IMR-90 (cell line): Measurements from ENCODE around the gene IFT74. TPM values are rescaled to one million over a fixed set of nuclear protein-coding genes. Genes with fewer than 3 reads are reported as not detected.

ENCODE experiments used
- ATAC-seq: fragments of 200-7000 bp; cut with Tn5 transposase; 2 replicates; pipeline ENCODE4 v1.9.1; 2020; ENCODE audit warnings: low read depth, mild to moderate bottlenecking, moderate library complexity
- BruUV-seq: library from RNA; stranded (reverse); fragments of 400-500 nt; replicated peaks from 2 replicates; lab custom pipeline; 2021; lab: Mats Ljungman, UMichigan
- CTCF ChIA-PET: fragments of 300-600 bp; formaldehyde crosslinking; extraction: SDS; loops from one replicate; lab custom pipeline; 2021; ENCODE audit warnings: antibody characterized with exemption; lab: Yijun Ruan, JAX
- POLR2A ChIA-PET: fragments of 300-600 bp; sonication (Branson Sonifier 250); formaldehyde crosslinking; loops from one replicate; lab custom pipeline; 2022; ENCODE audit warnings: antibody characterized with exemption; ENCODE audit not compliant: unreplicated experiment; lab: Charles Lee
- DNase-seq: peaks from one replicate; pipeline ENCODE4 v3.0.0; 2013
- H2AFZ ChIP-seq: replicated peaks from 2 replicates; pipeline ENCODE3; 2013; ENCODE audit warnings: low read length, mild to moderate bottlenecking; ENCODE audit not compliant: poor library complexity
- H2AK5ac ChIP-seq: 2 replicates; pipeline ENCODE4 v1.6.1; 2013; ENCODE audit warnings: low read depth, low read length, inconsistent platforms
- H2AK9ac ChIP-seq: replicated peaks from 2 replicates; pipeline ENCODE3; 2013; ENCODE audit warnings: mild to moderate bottlenecking, low read depth, low read length, moderate library complexity; ENCODE audit not compliant: poor library complexity
- H2BK120ac ChIP-seq: 2 replicates; pipeline ENCODE4 v1.6.1; 2013; ENCODE audit warnings: low read depth, low read length, inconsistent platforms
- H2BK15ac ChIP-seq: 3 replicates; pipeline ENCODE4 v1.6.1; 2013; ENCODE audit warnings: low read depth, low read length, inconsistent platforms
- H2BK20ac ChIP-seq: 2 replicates; pipeline ENCODE4 v1.6.1; 2013; ENCODE audit warnings: low read depth, mild to moderate bottlenecking, inconsistent platforms, low read length, moderate library complexity
- H2BK5ac ChIP-seq: 2 replicates; pipeline ENCODE4 v1.6.1; 2013; ENCODE audit warnings: mild to moderate bottlenecking, low read depth, low read length, inconsistent platforms; ENCODE audit not compliant: poor library complexity, severe bottlenecking
- H3K14ac ChIP-seq: replicated peaks from 2 replicates; pipeline ENCODE4 v1.6.1; 2013; ENCODE audit warnings: low read depth, low read length, inconsistent platforms
- H3K18ac ChIP-seq: 2 replicates; pipeline ENCODE4 v1.6.1; 2013; ENCODE audit warnings: low read depth, low read length, control low read depth
- H3K23ac ChIP-seq: 2 replicates; pipeline ENCODE4 v1.6.1; 2013; ENCODE audit warnings: low read depth, low read length, inconsistent platforms
- H3K27ac ChIP-seq: 2 replicates; pipeline ENCODE4 v1.5.1; 2013; ENCODE audit warnings: mild to moderate bottlenecking, control low read depth, low read length; ENCODE audit not compliant: insufficient read depth
- H3K27me3 ChIP-seq: 2 replicates; pipeline ENCODE4 v1.6.1; 2013; ENCODE audit warnings: low read length; ENCODE audit not compliant: control insufficient read depth, insufficient read depth
- H3K36me3 ChIP-seq: 2 replicates; pipeline ENCODE4 v1.6.1; 2013; ENCODE audit warnings: low read length, mixed read lengths; ENCODE audit not compliant: control insufficient read depth, insufficient read depth
- H3K4ac ChIP-seq: 2 replicates; pipeline ENCODE4 v1.6.1; 2013; ENCODE audit warnings: low read depth, low read length, inconsistent platforms
- H3K4me1 ChIP-seq: 2 replicates; pipeline ENCODE4 v1.6.1; 2013; ENCODE audit warnings: low read length, mixed read lengths; ENCODE audit not compliant: control insufficient read depth, insufficient read depth
- H3K4me2 ChIP-seq: 2 replicates; pipeline ENCODE4 v1.6.1; 2013; ENCODE audit warnings: low read depth, mild to moderate bottlenecking, control low read depth, low read length, moderate library complexity
- H3K4me3 ChIP-seq: 2 replicates; pipeline ENCODE4 v1.5.1; 2013; ENCODE audit warnings: low read depth, mild to moderate bottlenecking, control low read depth, low read length, moderate library complexity; ENCODE audit not compliant: insufficient read depth
- H3K56ac ChIP-seq: 2 replicates; pipeline ENCODE4 v1.6.1; 2013; ENCODE audit warnings: low read length, inconsistent platforms; ENCODE audit not compliant: insufficient read depth; ENCODE audit errors: extremely low read depth
- H3K79me1 ChIP-seq, 2 experiments: 2 replicates each; pipeline ENCODE4 v1.6.1; 2013; ENCODE audit warnings: low read length in 2 of 2, inconsistent platforms in 1 of 2, low read depth in 1 of 2
- H3K9ac ChIP-seq: 2 replicates; pipeline ENCODE4 v1.6.1; 2013; ENCODE audit warnings: low read depth, low read length, control low read depth
- H3K9me1 ChIP-seq: 2 replicates; pipeline ENCODE4 v1.6.1; 2013; ENCODE audit warnings: low read length, inconsistent platforms; ENCODE audit not compliant: insufficient read depth
- H3K9me3 ChIP-seq: 2 replicates; pipeline ENCODE4 v1.6.1; 2013; ENCODE audit warnings: low read length; ENCODE audit not compliant: control insufficient read depth, insufficient read depth
- H4K20me1 ChIP-seq: 2 replicates; pipeline ENCODE4 v1.6.1; 2013; ENCODE audit warnings: low read length, inconsistent platforms; ENCODE audit not compliant: insufficient read depth
- H4K5ac ChIP-seq: 2 replicates; pipeline ENCODE4 v1.6.1; 2013; ENCODE audit warnings: mild to moderate bottlenecking, low read depth, low read length, control low read depth
- H4K8ac ChIP-seq, 2 experiments: 2 replicates each; pipeline ENCODE4 v1.6.1; 2013; ENCODE audit warnings: low read depth in 2 of 2, low read length in 2 of 2, control low read depth in 1 of 2, inconsistent platforms in 1 of 2
- H4K91ac ChIP-seq: 2 replicates; pipeline ENCODE4 v1.6.1; 2013; ENCODE audit warnings: low read depth, low read length, inconsistent platforms; ENCODE audit not compliant: insufficient read depth
- FOS ChIP-seq: fragments of 150-350 bp; IDR thresholded peaks from 2 replicates; pipeline ENCODE4 v1.6.1; 2016; ENCODE audit warnings: low read depth, low read length
- MAFK ChIP-seq: IDR thresholded peaks from 2 replicates; pipeline ENCODE4 v1.6.1; 2012; ENCODE audit warnings: low read depth, low read length, improper control_type of control experiment
- POLR2A ChIP-seq: IDR thresholded peaks from 2 replicates; pipeline ENCODE4 v1.6.1; 2012; ENCODE audit warnings: mild to moderate bottlenecking, low read depth, low read length
- WGBS, 2 experiments: methylation state at CpG; one replicate each; pipeline versions ENCODE4 v1.1.5 to v1.1.7; 2013; ENCODE audit warnings: missing lambda C conversion rate in 2 of 2; ENCODE audit not compliant: insufficient read length in 1 of 2; ENCODE audit errors: extremely low coverage in 2 of 2; 5-methylcytosine and 5-hydroxymethylcytosine counted together
- dilution Hi-C: fragments of 300-500 bp; cut with HindIII; formaldehyde crosslinking; loops from one replicate; pipeline ENCODE4 v1.14.3; 2018; ENCODE audit warnings: low sequenced_read_pairs; ENCODE audit not compliant: unreplicated experiment
- in situ Hi-C: fragments of 300-500 bp; cut with MboI; formaldehyde crosslinking; loops from 3 replicates; pipeline ENCODE4 v1.14.3; 2019; ENCODE audit warnings: low sequenced_read_pairs, inconsistent platforms, mixed read lengths
- intact Hi-C: fragments of 100-400 bp; cut with micrococcal nuclease; formaldehyde crosslinking; loops from 2 replicates; pipeline ENCODE4 v1.10.0; 2022
- polyA plus RNA-seq, 3 experiments: library from polyadenylated mRNA; depleted of rRNA; stranded (reverse); fragments of >200 nt; gene quantifications; 2 replicates each; pipeline ENCODE4 v1.2.3, GENCODE V29; 2012; ENCODE audit warnings: low replicate concordance in 1 of 3
- total RNA-seq: library from RNA; depleted of rRNA; stranded (reverse); fragments of >200 nt; gene quantifications from 2 replicates; pipeline ENCODE4 v1.2.3, GENCODE V29; 2012

IFT74 gene
- total and polyA plus RNA-seq, 2 of the 4 experiments (the other 2 are of a cell fraction) = 4.6 to 12.2 TPM

GRCh38 chr9:27086818-27087680 is 130.8 kb downstream of the IFT74 start:
- peak; percentile 78 for ATAC-seq
- WGBS, 2 experiments = no CpG with 5 or more reads among the region's 11 CpGs
- POLR2A ChIA-PET = interaction anchor here (0.5 to 2.0 kb wide), 7 partner anchors 20 to 179 kb away, joined by 3 to 13 read pairs (median 4); no protein-coding TSS in a partner anchor

More at GRCh38 chr9:27086818-27087680, 130.8 kb downstream of the IFT74 start:
- Histone ChIP-seq H3K9me3 (no peaks in the 10 kb centered on the region), H3K27me3 (no peaks in the 10 kb centered on the region), H4K5ac (peak overlapping the region; percentile 99), H4K91ac (peak overlapping the region; percentile 99), H3K4me1 (peaks cover 20% of the 10 kb centered on the region), H2AK9ac (peak overlapping the region; percentile 51), H3K9ac (peak overlapping the region; percentile 83), H3K27ac (peak overlapping the region; percentile 97), H3K4ac (peak overlapping the region; percentile 98), H3K36me3 (no peaks in the 10 kb centered on the region), H3K14ac (peak overlapping the region; percentile 95), H3K23ac (peak overlapping the region; percentile 98), H3K56ac (peak overlapping the region; percentile 99), H2BK5ac (peak overlapping the region; percentile 100), H3K4me2 (peak overlapping the region; percentile 91), H3K9me1 (no peaks in the 10 kb centered on the region), H2BK20ac (peak overlapping the region; percentile 97), H4K8ac (peak overlapping the region; percentile 86 to 94), H3K79me1 (no peaks in the 10 kb centered on the region; a peak in 1 of 4 replicates), H3K4me3 (peak overlapping the region; percentile 8; the same call in 1 of the 2 replicates), H4K20me1 (no peaks in the 10 kb centered on the region), H3K18ac (peak overlapping the region; percentile 100), H2AFZ (peak overlapping the region; percentile 49), H2AK5ac (peak overlapping the region; percentile 87; the same call in 1 of the 2 replicates), H2BK15ac (peak overlapping the region; percentile 99; the same call in 2 of the 3 replicates), H2BK120ac (peak overlapping the region; percentile 97)
- dilution Hi-C loops = no loop called here
- DNase-seq = peak; percentile 90
- in situ Hi-C loops = no loop called here
- intact Hi-C loops = loop anchor here (2.0 to 10.0 kb wide), 3 partner anchors 38 to 190 kb away; partner anchors contain the start of gene PLAA
- CTCF ChIA-PET = interaction anchor here (1.8 kb wide), 1 partner anchor 37 kb away, joined by 3 read pairs; no protein-coding TSS in a partner anchor
- no TSS peak for BruUV-seq
- no peak for TF ChIP-seq MAFK
- TF ChIP-seq POLR2A = peak; percentile 72; the same call in 1 of the 2 replicates
- peak; percentile 71 for TF ChIP-seq FOS
